Fibroblast of lung (primary cell): ENCODE data around the gene CPN2. TPM values are rescaled to one million over a fixed set of nuclear protein-coding genes. Genes with fewer than 3 reads are reported as not detected.

Source experiments
- DNase-seq, 2 donors: peaks; one replicate each; pipeline versions ENCODE4 v3.0.0 to v3.0.0-alpha.2; 2010; ENCODE audit warnings: low read depth in 2 of 2
- H2AFZ ChIP-seq: 2 replicates; pipeline ENCODE4 v1.5.1; 2012; ENCODE audit warnings: low read length, control low read depth, inconsistent platforms
- H3K27ac ChIP-seq: 2 replicates; pipeline ENCODE4 v1.5.1; 2011; ENCODE audit warnings: low read length, control low read depth; ENCODE audit not compliant: insufficient read depth
- H3K27me3 ChIP-seq: 2 replicates; pipeline ENCODE4 v1.5.1; 2011; ENCODE audit warnings: mild to moderate bottlenecking, low read length; ENCODE audit not compliant: control insufficient read depth, insufficient read depth
- H3K36me3 ChIP-seq: 2 replicates; pipeline ENCODE4 v1.5.1; 2011; ENCODE audit warnings: low read length; ENCODE audit not compliant: control insufficient read depth, insufficient read depth
- H3K4me1 ChIP-seq: 2 replicates; pipeline ENCODE4 v1.5.1; 2011; ENCODE audit warnings: low read length; ENCODE audit not compliant: control insufficient read depth, insufficient read depth; ENCODE audit errors: extremely low read depth
- H3K4me2 ChIP-seq: 2 replicates; pipeline ENCODE4 v1.5.1; 2011; ENCODE audit warnings: low read length, control low read depth; ENCODE audit not compliant: insufficient read depth; ENCODE audit errors: extremely low read depth
- H3K4me3 ChIP-seq, 4 experiments: fragments of 200-600 bp in 1 of 4; sonication (generic) in 1 of 4; replicated peaks in 1 of 4; 2 replicates each; pipeline ENCODE4 v1.5.1; 2011 to 2016; ENCODE audit warnings: low read length in 4 of 4, low read depth in 3 of 4, mild to moderate bottlenecking in 3 of 4, control low read depth in 2 of 4, inconsistent platforms in 1 of 4, mixed read lengths in 1 of 4; ENCODE audit not compliant: insufficient read depth in 1 of 4; ENCODE audit errors: control extremely low read depth in 1 of 4
- H3K79me2 ChIP-seq: 2 replicates; pipeline ENCODE4 v1.5.1; 2012; ENCODE audit warnings: mild to moderate bottlenecking, low read length, inconsistent platforms; ENCODE audit not compliant: control insufficient read depth, insufficient read depth
- H3K9ac ChIP-seq: 2 replicates; pipeline ENCODE4 v1.5.1; 2011; ENCODE audit warnings: mild to moderate bottlenecking, low read length, control low read depth; ENCODE audit not compliant: insufficient read depth
- H3K9me3 ChIP-seq: 2 replicates; pipeline ENCODE4 v1.5.1; 2012; ENCODE audit warnings: low read depth, low read length; ENCODE audit not compliant: control insufficient read depth, insufficient read depth
- H4K20me1 ChIP-seq: 2 replicates; pipeline ENCODE4 v1.5.1; 2011; ENCODE audit warnings: low read length; ENCODE audit not compliant: control insufficient read depth, insufficient read depth; ENCODE audit errors: extremely low read depth
- EZH2 ChIP-seq: IDR thresholded peaks from 2 replicates; pipeline ENCODE4 v1.5.1; 2012; ENCODE audit warnings: low read length, control low read depth, mild to moderate bottlenecking; ENCODE audit errors: missing control alignments
- polyA plus RNA-seq, 2 donors: library from polyadenylated mRNA; depleted of rRNA in 1 of 2; stranded (reverse) in 1 of 2; unstranded in 1 of 2; fragments of >200 nt; gene quantifications; 2 replicates each; pipeline ENCODE4 v1.2.1, GENCODE V29; 2011 to 2012; ENCODE audit warnings: missing spikeins in 1 of 2
- total RNA-seq: library from RNA; depleted of rRNA; stranded (reverse); fragments of >200 nt; gene quantifications from 2 replicates; pipeline ENCODE4 v1.2.1, GENCODE V29; 2014
- TF ChIP-seq, protein P1 (sequence below), 2 donors: IDR thresholded peaks in 1 of 2; conservative IDR thresholded peaks in 1 of 2; 1 replicate in 1 of 2; 2 replicates in 1 of 2; pipeline ENCODE4 v1.5.1; 2011 to 2012; ENCODE audit warnings: low read length in 2 of 2, control low read depth in 1 of 2, inconsistent platforms in 1 of 2, low read depth in 1 of 2, mild to moderate bottlenecking in 1 of 2

The CPN2 gene
- total and polyA plus RNA-seq, 2 donors (not counting 1 experiment from before 2014, with no cell fraction given): not detected

DNA sequence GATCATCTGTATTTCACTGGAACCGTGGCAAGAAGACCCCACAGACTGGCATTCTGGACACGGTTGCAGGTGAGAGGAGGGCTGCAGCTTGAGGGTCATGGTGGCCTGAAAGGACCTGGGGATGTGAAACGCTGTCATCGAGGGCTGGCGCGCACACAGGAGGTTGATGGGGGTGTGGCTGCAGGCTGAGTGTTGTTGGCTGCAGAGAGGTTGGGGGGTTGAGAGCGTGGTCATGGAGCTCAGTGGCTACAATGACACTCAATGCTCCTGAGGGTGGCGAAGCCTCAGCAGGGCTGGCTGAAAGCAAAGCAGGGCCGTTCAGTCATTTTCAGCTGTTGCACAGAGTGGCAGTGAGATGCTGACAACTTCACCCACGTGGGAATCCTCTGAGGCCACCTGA is 21.0 kb downstream of the CPN2 start:
- TF ChIP-seq, protein P1, sequence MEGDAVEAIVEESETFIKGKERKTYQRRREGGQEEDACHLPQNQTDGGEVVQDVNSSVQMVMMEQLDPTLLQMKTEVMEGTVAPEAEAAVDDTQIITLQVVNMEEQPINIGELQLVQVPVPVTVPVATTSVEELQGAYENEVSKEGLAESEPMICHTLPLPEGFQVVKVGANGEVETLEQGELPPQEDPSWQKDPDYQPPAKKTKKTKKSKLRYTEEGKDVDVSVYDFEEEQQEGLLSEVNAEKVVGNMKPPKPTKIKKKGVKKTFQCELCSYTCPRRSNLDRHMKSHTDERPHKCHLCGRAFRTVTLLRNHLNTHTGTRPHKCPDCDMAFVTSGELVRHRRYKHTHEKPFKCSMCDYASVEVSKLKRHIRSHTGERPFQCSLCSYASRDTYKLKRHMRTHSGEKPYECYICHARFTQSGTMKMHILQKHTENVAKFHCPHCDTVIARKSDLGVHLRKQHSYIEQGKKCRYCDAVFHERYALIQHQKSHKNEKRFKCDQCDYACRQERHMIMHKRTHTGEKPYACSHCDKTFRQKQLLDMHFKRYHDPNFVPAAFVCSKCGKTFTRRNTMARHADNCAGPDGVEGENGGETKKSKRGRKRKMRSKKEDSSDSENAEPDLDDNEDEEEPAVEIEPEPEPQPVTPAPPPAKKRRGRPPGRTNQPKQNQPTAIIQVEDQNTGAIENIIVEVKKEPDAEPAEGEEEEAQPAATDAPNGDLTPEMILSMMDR (conservative IDR thresholded peaks at IDR 0.05 in 1 of 2, IDR thresholded peaks at IDR 0.05 in 1 of 2; ENCODE audit: low read depth in 1 of 2, low read length in 2 of 2): no peak
- TF ChIP-seq EZH2: no peak
- Histone ChIP-seq H3K36me3 (no peaks in the 10 kb centered on the region), H3K4me2 (no peak overlapping the region), H3K4me3 (no peak overlapping the region), H3K4me1 (peaks cover 10% of the 10 kb centered on the region), H3K79me2 (no peaks in the 10 kb centered on the region), H3K27ac (no peak overlapping the region), H3K9ac (no peak overlapping the region), H3K27me3 (no peaks in the 10 kb centered on the region), H3K9me3 (no peaks in the 10 kb centered on the region), H2AFZ (no peak overlapping the region), H4K20me1 (no peaks in the 10 kb centered on the region)
- DNase-seq: no peak

DNA sequence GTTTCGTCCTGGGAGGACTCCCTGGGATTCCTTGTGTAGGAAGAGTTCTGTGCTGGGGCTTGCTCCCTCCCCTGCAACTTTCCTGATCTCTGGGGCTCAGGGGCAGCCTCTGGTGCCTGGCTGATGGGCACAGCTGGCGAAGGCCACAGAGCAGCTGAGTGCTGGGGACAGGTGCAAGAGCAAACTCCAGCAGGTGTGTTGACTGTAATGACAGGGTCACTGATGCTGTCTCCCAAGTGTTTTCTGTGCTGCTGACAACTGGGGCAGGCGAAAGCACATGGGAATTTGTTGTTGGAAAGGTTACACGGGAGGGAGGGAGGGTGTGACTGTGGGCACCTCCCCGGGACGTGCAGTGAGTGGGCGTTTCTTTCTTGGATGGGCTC is 21.6 kb downstream of the CPN2 start:
- Histone ChIP-seq H3K36me3 (no peaks in the 10 kb centered on the region), H4K20me1 (no peaks in the 10 kb centered on the region), H3K27ac (no peak overlapping the region), H3K4me3 (no peak overlapping the region), H3K4me2 (no peak overlapping the region), H3K27me3 (no peaks in the 10 kb centered on the region), H2AFZ (no peak overlapping the region), H3K4me1 (peaks cover 10% of the 10 kb centered on the region), H3K79me2 (no peaks in the 10 kb centered on the region), H3K9me3 (no peaks in the 10 kb centered on the region), H3K9ac (no peak overlapping the region)
- DNase-seq: no peak
- TF ChIP-seq, protein P1 (conservative IDR thresholded peaks at IDR 0.05 in 1 of 2, IDR thresholded peaks at IDR 0.05 in 1 of 2; ENCODE audit: low read depth in 1 of 2, low read length in 2 of 2): no peak
- TF ChIP-seq EZH2: no peak

DNA sequence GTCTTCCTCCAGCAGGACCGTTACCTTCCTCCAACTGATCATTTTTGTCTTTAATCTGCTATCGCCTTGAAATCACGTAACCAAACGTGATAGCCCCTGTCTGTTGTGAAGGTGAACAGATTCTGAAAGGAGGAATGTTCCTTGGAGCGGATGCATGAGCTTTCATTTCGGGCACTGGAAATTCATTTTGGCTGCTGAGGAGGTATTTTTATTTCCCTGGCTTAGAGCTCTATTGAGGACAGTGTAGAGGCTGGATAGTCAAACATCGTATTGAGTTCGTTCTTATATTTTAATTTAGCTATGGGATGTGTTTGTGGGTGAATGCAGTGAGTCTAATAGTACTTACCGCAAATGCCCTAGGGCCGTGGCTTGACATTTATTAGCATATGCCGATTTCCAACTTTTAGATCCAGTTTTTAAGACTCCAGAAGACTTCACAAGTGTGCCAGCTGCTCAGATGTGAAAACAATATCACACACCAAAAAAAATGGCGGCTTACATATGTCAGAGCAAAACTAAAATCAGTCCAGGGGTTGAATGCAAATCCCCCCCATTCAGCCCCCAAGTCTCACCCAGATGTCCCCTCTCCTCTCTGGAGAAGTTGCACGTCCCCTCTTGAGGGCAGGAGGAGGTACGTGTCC is 22.1 kb downstream of the CPN2 start:
- Histone ChIP-seq H3K79me2 (no peaks in the 10 kb centered on the region), H3K9ac (no peak overlapping the region), H3K27me3 (no peaks in the 10 kb centered on the region), H4K20me1 (no peaks in the 10 kb centered on the region), H3K9me3 (no peaks in the 10 kb centered on the region), H2AFZ (no peak overlapping the region), H3K4me2 (no peak overlapping the region), H3K27ac (no peak overlapping the region), H3K36me3 (no peaks in the 10 kb centered on the region), H3K4me1 (peaks cover 15% of the 10 kb centered on the region), H3K4me3 (no peak overlapping the region)
- no peak for DNase-seq
- no peak for TF ChIP-seq EZH2
- TF ChIP-seq, protein P1 (conservative IDR thresholded peaks at IDR 0.05 in 1 of 2, IDR thresholded peaks at IDR 0.05 in 1 of 2; ENCODE audit: low read depth in 1 of 2, low read length in 2 of 2): no peak
